Brain microvascular endothelial cell (primary cell): ENCODE results near the gene UQCC3.
"Not testable (repeated sequence)": the region's sequence is repeated elsewhere in the genome, so short reads cannot be mapped to it uniquely, and the experiment has no call there.

Source experiments
- DNase-seq: peaks from one replicate; pipeline ENCODE4 v3.0.0-alpha.2; 2020
- H3K27ac ChIP-seq: fragments of 250-450 bp; sonication (Bioruptor Pico); 2 replicates; pipeline ENCODE4 v1.5.1; 2020; ENCODE audit warnings: mild to moderate bottlenecking, moderate library complexity
- H3K27me3 ChIP-seq: fragments of 250-450 bp; sonication (Bioruptor Pico); replicated peaks from 2 replicates; pipeline ENCODE4 v1.5.1; 2020; ENCODE audit warnings: mild to moderate bottlenecking
- H3K36me3 ChIP-seq: fragments of 250-450 bp; sonication (Bioruptor Pico); replicated peaks from 2 replicates; pipeline ENCODE4 v1.5.1; 2020; ENCODE audit warnings: mild to moderate bottlenecking
- H3K4me3 ChIP-seq: 2 replicates; pipeline ENCODE4 v1.5.1; 2011; ENCODE audit warnings: low read depth, mild to moderate bottlenecking, control low read depth, low read length, moderate library complexity
- CTCF ChIP-seq: IDR thresholded peaks from 2 replicates; pipeline ENCODE4 v1.5.1; 2011; ENCODE audit warnings: low read depth, mild to moderate bottlenecking, moderate library complexity, low read length, control low read depth, inconsistent platforms; ENCODE audit errors: missing control alignments
- in situ Hi-C: cut with HindIII; loops from 2 replicates; pipeline ENCODE4 v1.10.0; 2017; ENCODE audit warnings: low sequenced_read_pairs, low pct_ligation_motif_present

UQCC3 gene

DNA sequence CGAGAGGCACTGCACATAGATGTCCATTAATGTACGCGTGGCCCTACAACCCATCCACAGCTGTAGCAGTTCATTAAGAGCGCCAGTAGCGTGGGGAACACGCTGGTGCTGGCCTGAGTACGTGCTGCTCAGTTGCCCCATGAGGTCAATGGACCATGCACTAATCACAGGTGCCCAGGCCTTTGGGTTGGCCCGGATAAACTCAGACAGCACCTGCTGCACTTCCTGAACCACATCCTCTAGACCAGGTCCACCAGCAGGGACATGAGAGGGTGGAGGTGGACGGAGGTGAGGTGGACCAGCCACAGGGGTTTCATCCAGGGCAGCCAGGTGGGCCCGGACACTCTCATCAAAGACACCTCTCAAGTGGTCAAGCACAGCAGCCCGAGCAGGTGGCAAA is 22.0 kb upstream of the UQCC3 start:
- in situ Hi-C loops: no loop called here
- no peak overlapping the region for H3K4me3 ChIP-seq
- peaks cover 22% of the 10 kb centered on the region for H3K36me3 ChIP-seq
- DNase-seq: no peak
- no peak overlapping the region for H3K27ac ChIP-seq
- no peaks in the 10 kb centered on the region for H3K27me3 ChIP-seq
- TF ChIP-seq CTCF: no peak

DNA sequence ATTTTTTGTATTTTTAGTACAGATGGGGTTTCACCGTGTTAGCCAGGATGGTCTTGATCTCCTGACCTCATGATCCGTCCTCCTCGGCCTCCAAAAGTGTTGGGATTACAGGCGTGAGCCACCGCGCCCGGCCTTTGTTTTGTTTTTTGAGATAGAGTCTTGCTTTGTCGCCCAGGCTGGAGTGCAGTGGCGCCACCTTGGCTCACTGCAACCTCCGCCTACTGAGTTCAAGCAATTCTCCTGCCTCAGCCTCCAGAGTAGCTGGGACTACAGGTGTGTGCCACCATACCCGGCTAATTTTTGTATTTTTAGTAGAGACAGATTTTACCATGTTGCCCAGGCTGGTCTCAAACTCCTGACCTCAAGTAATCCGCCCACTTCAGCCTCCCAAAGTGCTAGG is 21.2 kb upstream of the UQCC3 start:
- H3K27me3 ChIP-seq, DNase-seq, H3K4me3 ChIP-seq, H3K27ac ChIP-seq, in situ Hi-C loops: not testable (repeated sequence)
- H3K36me3 ChIP-seq: peaks cover 18% of the 10 kb centered on the region

DNA sequence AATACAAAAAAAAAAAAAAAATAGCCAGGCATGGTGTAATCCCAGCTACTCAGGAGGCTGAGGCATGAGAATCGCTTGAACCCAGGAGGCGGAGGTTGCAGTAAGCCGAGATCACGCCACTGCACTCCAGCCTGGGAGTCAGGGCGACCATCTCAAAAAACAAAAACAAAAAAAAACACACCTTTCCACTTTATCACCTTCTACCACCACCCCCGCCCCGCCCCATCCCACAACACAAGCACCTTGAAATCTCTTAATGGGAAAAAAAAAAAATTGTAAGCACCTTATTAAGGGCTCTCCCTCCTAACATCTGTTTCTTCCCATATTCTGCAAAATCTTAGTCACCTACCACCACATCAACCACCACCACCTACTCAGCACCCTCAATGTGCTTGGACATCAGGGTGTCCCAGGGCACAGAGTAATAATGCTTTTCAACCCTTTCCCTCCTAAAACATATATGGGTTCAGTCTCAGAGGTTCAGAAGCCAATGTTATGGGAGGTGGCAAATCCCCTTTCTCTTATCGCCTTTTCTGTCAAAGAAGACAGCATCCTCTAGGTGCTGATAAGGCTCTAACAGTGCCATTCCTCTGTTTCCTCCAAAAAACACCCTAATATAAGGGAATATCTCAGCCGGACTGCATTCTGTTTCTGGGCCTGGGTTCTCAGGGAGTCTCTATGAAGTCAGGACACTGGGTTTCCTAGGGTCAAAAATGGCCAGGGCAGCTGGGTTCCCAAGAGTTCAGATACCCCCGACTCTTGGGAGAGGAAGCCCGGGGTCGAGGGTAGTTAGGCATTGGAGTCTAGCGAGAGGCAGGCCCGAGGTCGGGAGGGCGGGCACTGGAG is 19.1 kb upstream of the UQCC3 start:
- in situ Hi-C loops: no loop called here
- DNase-seq: no peak
- no peaks in the 10 kb centered on the region for H3K27me3 ChIP-seq

GRCh38 chr11:62654297-62654696 is 17.2 kb upstream of the UQCC3 start:
- in situ Hi-C loops: no loop called here
- H3K27me3 ChIP-seq: no peaks in the 10 kb centered on the region
- H3K36me3 ChIP-seq: peaks cover 4% of the 10 kb centered on the region

More for the DNA sequence above, 19.1 kb upstream of the UQCC3 start:
- TF ChIP-seq CTCF: no peak
- H3K36me3 ChIP-seq: peaks cover 18% of the 10 kb centered on the region
- peak overlapping the region; percentile 79 for H3K4me3 ChIP-seq
- H3K27ac ChIP-seq: peak overlapping the region; percentile 61

GRCh38 chr11:62656796-62657429 is 14.6 kb upstream of the UQCC3 start:
- Histone ChIP-seq H3K4me3 (no peak overlapping the region), H3K27me3 (no peaks in the 10 kb centered on the region), H3K36me3 (no peaks in the 10 kb centered on the region), H3K27ac (no peak overlapping the region)
- no peak for TF ChIP-seq CTCF
- in situ Hi-C loops: no loop called here
- no peak for DNase-seq

More at GRCh38 chr11:62654297-62654696, 17.2 kb upstream of the UQCC3 start:
- no peak overlapping the region for H3K27ac ChIP-seq
- TF ChIP-seq CTCF: no peak
- no peak overlapping the region for H3K4me3 ChIP-seq
- no peak for DNase-seq

- Histone ChIP-seq H3K27me3 (no peaks in the 10 kb centered on the region), H3K27ac (peak overlapping the region; percentile 69), H3K4me3 (peak overlapping the region; percentile 92), H3K36me3 (peaks cover 21% of the 10 kb centered on the region)
- DNase-seq: no peak
- TF ChIP-seq CTCF: no peak
- in situ Hi-C loops: no loop called here
Measured at GRCh38 chr11:62664405-62665074, 6.9 kb upstream of the UQCC3 start.
